OCI-LY1 (cell line): ENCODE data around the gene SPZ1.

Source experiments
- H2AFZ ChIP-seq: fragments of 200-600 bp; sonication (generic), shearing (Covaris generic); 2 replicates; pipeline ENCODE4 v1.6.0; 2014; ENCODE audit warnings: antibody characterized with exemption, mild to moderate bottlenecking, low read length
- H3F3A ChIP-seq: fragments of 200-600 bp; sonication (generic), shearing (Covaris generic); 2 replicates; pipeline ENCODE4 v1.6.0; 2014; ENCODE audit warnings: mild to moderate bottlenecking, antibody characterized with exemption, low read length, moderate library complexity; ENCODE audit not compliant: insufficient read depth
- H3K27ac ChIP-seq: fragments of 200-600 bp; sonication (generic); 2 replicates; pipeline ENCODE4 v1.5.1; 2014; ENCODE audit warnings: low read length, mixed run types, mild to moderate bottlenecking, low read depth; ENCODE audit not compliant: poor library complexity, severe bottlenecking
- H3K27me3 ChIP-seq: fragments of 200-600 bp; sonication (generic); 2 replicates; pipeline ENCODE4 v1.6.0; 2014; ENCODE audit warnings: antibody characterized with exemption, mild to moderate bottlenecking, low read length, moderate library complexity; ENCODE audit not compliant: insufficient read depth
- H3K36me3 ChIP-seq: fragments of 200-600 bp; sonication (generic); 2 replicates; pipeline ENCODE4 v1.6.1; 2014; ENCODE audit warnings: mild to moderate bottlenecking, antibody characterized with exemption, low read length, moderate library complexity, mixed read lengths; ENCODE audit not compliant: insufficient read depth
- H3K4me1 ChIP-seq: fragments of 200-600 bp; sonication (generic); 2 replicates; pipeline ENCODE4 v1.5.1; 2014; ENCODE audit warnings: mild to moderate bottlenecking, low read length, moderate library complexity; ENCODE audit not compliant: insufficient read depth, severe bottlenecking
- H3K4me2 ChIP-seq: fragments of 200-600 bp; sonication (generic), shearing (Covaris generic); 2 replicates; pipeline ENCODE4 v1.6.1; 2014; ENCODE audit warnings: low read length
- H3K4me3 ChIP-seq: fragments of 200-600 bp; sonication (generic); 2 replicates; pipeline ENCODE4 v1.5.1; 2014; ENCODE audit warnings: low read length, low read depth, mild to moderate bottlenecking, mixed read lengths; ENCODE audit not compliant: poor library complexity, severe bottlenecking
- H3K79me2 ChIP-seq: fragments of 200-600 bp; shearing (Covaris generic); 2 replicates; pipeline ENCODE4 v1.6.1; 2016; ENCODE audit warnings: mixed run types, low read length, mixed read lengths; ENCODE audit not compliant: insufficient read depth
- H3K9ac ChIP-seq: fragments of 200-600 bp; sonication (generic), shearing (Covaris generic); 2 replicates; pipeline ENCODE4 v1.6.1; 2014; ENCODE audit warnings: mild to moderate bottlenecking, low read length, mixed read lengths
- H3K9me2 ChIP-seq: fragments of 200-600 bp; sonication (generic), shearing (Covaris generic); 2 replicates; pipeline ENCODE4 v1.6.1; 2014; ENCODE audit warnings: low read depth, mild to moderate bottlenecking, low read length, mixed read lengths
- H3K9me3 ChIP-seq: fragments of 200-600 bp; shearing (Covaris generic); 2 replicates; pipeline ENCODE4 v1.6.1; 2014; ENCODE audit warnings: low read length, mixed read lengths
- H4K20me1 ChIP-seq: fragments of 200-600 bp; sonication (generic), shearing (Covaris generic); 2 replicates; pipeline ENCODE4 v1.6.0; 2016; ENCODE audit warnings: mild to moderate bottlenecking, low read length; ENCODE audit not compliant: insufficient read depth
- EZH2 ChIP-seq: fragments of 200-600 bp; sonication (generic), shearing (Covaris generic); IDR thresholded peaks from 2 replicates; pipeline ENCODE4 v1.8.0; 2017; ENCODE audit warnings: borderline replicate concordance, mixed run types, mild to moderate bottlenecking, antibody characterized with exemption, low read length, moderate library complexity, mixed read lengths
- TF ChIP-seq, protein P1 (sequence below): fragments of 200-600 bp; sonication (generic), shearing (Covaris generic); IDR thresholded peaks from 2 replicates; pipeline ENCODE4 v1.5.1; 2017; ENCODE audit warnings: mild to moderate bottlenecking, antibody characterized with exemption, low read length, moderate library complexity, mixed read lengths

Gene SPZ1

DNA sequence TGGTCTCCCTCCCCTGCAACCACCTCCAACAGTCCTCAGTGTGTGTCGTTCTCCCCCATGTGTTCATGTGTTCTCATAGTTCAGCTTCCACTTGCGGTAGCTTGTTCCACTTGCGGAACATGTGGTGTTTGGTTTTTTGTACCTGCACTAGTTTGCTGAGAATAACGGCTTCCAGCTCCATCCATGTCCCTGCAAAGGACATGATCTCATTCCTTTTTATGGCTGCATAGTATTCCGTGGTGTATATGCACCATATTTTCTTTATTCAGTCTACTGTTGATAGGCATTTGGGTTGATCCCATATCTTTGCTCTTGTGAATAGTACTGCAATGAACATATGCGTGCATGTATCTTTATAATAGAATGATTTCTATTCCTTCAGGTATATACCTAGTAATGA, 45.1 kb downstream of the SPZ1 start:
- Histone ChIP-seq H3K79me2 (no peaks in the 10 kb centered on the region), H3K27ac (no peak overlapping the region), H3K9me3 (no peaks in the 10 kb centered on the region), H3K27me3 (no peaks in the 10 kb centered on the region), H4K20me1 (no peaks in the 10 kb centered on the region), H3F3A (no peaks in the 10 kb centered on the region), H3K9ac (no peak overlapping the region), H2AFZ (no peak overlapping the region), H3K4me3 (no peak overlapping the region), H3K36me3 (no peaks in the 10 kb centered on the region), H3K9me2 (no peaks in the 10 kb centered on the region), H3K4me1 (no peaks in the 10 kb centered on the region), H3K4me2 (no peak overlapping the region)
- TF ChIP-seq, protein P1, sequence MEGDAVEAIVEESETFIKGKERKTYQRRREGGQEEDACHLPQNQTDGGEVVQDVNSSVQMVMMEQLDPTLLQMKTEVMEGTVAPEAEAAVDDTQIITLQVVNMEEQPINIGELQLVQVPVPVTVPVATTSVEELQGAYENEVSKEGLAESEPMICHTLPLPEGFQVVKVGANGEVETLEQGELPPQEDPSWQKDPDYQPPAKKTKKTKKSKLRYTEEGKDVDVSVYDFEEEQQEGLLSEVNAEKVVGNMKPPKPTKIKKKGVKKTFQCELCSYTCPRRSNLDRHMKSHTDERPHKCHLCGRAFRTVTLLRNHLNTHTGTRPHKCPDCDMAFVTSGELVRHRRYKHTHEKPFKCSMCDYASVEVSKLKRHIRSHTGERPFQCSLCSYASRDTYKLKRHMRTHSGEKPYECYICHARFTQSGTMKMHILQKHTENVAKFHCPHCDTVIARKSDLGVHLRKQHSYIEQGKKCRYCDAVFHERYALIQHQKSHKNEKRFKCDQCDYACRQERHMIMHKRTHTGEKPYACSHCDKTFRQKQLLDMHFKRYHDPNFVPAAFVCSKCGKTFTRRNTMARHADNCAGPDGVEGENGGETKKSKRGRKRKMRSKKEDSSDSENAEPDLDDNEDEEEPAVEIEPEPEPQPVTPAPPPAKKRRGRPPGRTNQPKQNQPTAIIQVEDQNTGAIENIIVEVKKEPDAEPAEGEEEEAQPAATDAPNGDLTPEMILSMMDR = no peak
- TF ChIP-seq EZH2 = no peak

GRCh38 chr5:80368661-80369480, 49.1 kb downstream of the SPZ1 start:
- Histone ChIP-seq H3K27ac (no peak overlapping the region), H2AFZ (no peak overlapping the region), H3K27me3 (no peaks in the 10 kb centered on the region), H3K79me2 (no peaks in the 10 kb centered on the region), H3K9ac (no peak overlapping the region), H3K4me3 (no peak overlapping the region), H3F3A (no peaks in the 10 kb centered on the region), H3K9me2 (no peaks in the 10 kb centered on the region), H3K9me3 (peaks cover 2% of the 10 kb centered on the region; the same call in 1 of the 2 replicates), H4K20me1 (no peaks in the 10 kb centered on the region), H3K4me1 (no peaks in the 10 kb centered on the region), H3K36me3 (no peaks in the 10 kb centered on the region), H3K4me2 (no peak overlapping the region)
- no peak for TF ChIP-seq EZH2
- TF ChIP-seq, protein P1 = no peak

GRCh38 chr5:80369521-80369920, 49.7 kb downstream of the SPZ1 start:
- Histone ChIP-seq H3K4me2 (no peak overlapping the region), H3K4me1 (no peaks in the 10 kb centered on the region), H3K36me3 (no peaks in the 10 kb centered on the region), H3K4me3 (no peak overlapping the region), H3K9ac (no peak overlapping the region), H2AFZ (no peak overlapping the region), H4K20me1 (no peaks in the 10 kb centered on the region), H3K9me3 (peaks cover 2% of the 10 kb centered on the region; the same call in 1 of the 2 replicates), H3K27ac (no peak overlapping the region), H3K27me3 (no peaks in the 10 kb centered on the region), H3K79me2 (no peaks in the 10 kb centered on the region), H3K9me2 (no peaks in the 10 kb centered on the region), H3F3A (no peaks in the 10 kb centered on the region)
- TF ChIP-seq EZH2 = no peak
- TF ChIP-seq, protein P1 = no peak
